C1 segment of cervical spinal cord (tissue), 14 donors: ENCODE measurements around the gene CPLX1.
"Not testable (repeated sequence)": the region's sequence is repeated elsewhere in the genome, so short reads cannot be mapped to it uniquely, and the experiment has no call there.

Experiments
- DNase-seq, 14 donors: peaks; one replicate each; lab custom pipeline; 2025; lab: John Stamatoyannopoulos, UW

The CPLX1 gene

GRCh38 chr4:779555-779954 is 46.4 kb downstream of the CPLX1 start:
- no peak for DNase-seq

DNA sequence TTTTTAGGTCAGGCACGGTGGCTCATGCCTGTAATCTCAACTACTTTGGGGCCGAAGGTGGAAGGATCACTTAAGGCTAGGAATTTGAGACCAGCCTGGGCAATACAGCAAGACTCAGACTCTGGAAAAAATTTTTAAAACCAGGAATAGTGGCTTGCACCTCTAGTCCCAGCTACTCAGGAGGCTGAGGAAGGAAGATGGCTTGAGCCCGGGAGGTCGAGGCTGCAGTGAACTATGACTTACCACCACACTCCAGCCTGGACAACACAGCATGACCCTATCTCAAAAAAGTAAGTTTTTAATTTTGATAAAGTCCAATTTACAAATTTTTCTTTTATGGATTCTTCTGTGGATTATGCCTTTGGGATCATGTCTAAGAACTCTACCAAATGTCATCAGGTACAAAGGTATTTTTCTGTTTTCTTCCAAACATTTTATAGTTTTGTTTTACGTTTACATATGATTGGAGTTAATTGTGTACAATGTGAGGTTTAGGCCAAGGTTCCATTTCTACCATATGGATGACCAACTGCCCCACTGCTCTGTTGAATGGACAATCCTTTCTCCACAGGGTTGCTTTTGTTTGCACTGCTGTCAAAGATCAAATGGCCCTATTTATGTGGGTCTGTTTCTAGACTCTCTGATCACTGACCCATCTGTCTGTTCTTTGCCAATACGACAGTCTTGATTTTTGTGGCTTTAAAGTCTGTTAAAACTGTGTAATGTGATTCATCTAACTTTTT is 48.2 kb downstream of the CPLX1 start:
- no peak for DNase-seq

DNA sequence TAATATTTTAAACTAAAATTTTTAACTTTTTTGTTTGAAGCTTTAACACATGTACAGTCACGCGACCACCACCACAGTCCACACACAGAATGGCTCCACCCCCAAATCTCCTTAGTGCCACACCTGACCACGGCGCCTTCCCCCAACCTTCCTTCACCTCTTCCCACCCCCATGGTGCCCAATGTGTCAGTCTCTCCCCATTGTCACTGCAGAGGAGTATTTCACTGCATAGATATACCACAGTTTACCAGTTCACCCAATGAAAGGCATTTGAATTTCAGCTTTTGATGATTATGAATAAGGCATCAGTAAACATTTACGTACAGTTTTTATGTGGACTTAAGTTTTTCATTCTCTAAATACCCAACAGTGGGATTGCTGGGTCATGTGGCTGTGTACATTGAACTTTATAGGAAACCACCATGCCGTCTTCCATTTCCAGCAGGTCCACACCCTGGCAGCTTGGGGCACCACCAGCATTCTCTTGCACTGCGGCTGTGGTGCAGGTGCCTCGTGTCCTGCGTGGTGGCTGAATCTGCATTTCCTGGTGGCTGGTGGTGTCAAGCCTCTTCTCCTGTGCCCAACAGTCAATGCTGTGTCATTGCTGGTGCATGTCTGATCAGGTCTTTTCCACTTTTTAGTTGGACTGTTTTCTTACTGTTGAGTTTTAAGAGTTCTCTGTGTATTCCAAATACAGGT is 49.0 kb downstream of the CPLX1 start:
- no peak for DNase-seq

DNA sequence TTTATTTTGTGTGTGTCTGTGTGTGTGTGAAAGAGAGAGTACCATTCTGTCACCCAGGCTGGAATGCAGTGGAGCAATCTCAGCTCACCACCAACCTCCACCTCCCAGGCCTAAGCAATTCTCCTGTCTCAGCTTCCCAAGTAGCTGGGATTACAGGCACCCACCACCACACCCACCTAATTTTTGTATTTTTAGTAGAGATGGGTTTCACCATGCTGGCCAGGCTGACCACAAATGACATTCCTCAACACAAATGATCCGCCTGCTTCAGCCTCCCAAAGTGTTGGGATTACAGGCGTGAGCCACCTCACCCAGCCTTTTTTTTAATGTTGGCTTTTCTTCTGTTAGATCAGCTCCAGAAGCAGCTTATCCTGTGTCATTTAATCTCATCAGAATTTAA is 50.4 kb downstream of the CPLX1 start:
- DNase-seq = not testable (repeated sequence)

DNA sequence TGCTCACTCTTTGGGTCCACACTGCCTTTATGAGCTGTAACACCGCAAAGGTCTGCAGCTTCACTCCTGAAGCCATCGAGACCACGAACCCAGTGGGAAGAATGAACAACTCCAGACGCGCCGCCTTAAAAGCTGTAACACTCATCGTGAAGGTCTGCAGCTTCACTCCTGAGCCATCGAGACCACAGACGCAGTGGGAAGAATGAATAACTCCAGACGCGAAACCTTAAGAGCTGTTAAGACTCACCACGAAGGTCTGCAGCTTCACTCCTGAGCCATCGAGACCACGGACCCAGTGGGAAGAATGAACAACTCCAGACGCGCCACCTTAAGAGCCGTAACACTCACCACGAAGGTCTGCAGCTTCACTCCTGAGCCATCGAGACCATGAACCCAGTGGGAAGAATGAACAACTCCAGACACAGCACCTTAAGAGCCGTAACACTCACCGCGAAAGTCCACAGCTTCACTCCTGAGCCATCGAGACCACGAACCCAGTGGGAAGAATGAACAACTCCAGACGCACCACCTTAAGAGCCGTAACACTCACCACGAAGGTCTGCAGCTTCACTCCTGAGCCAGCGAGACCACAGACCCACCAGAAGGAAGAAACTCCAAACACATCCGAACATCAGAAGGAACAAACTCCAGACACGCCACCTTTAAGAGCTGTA is 51.4 kb downstream of the CPLX1 start:
- not testable (repeated sequence) for DNase-seq

GRCh38 chr4:773214-773613 is 52.7 kb downstream of the CPLX1 start:
- DNase-seq = no peak

DNA sequence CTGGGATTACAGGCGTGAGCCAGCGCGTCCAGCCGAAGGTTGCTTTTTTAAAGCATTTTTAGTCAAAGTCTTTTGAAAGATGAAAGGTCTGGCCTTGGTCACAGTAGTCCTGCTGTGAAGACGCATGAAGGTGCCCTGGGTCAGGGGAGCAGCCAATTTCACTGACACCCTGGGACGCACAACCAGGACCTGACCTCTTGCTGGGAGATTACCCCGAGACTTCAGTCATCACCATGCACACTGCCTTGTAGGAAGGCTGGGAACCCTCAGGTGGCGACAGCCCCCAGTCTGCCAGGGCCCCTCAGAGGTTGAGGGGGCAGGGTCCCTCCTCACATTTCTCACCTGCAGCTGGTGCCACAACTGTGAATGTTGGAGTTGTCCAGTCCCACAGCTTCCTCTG is 53.2 kb downstream of the CPLX1 start:
- DNase-seq = no peak

DNA sequence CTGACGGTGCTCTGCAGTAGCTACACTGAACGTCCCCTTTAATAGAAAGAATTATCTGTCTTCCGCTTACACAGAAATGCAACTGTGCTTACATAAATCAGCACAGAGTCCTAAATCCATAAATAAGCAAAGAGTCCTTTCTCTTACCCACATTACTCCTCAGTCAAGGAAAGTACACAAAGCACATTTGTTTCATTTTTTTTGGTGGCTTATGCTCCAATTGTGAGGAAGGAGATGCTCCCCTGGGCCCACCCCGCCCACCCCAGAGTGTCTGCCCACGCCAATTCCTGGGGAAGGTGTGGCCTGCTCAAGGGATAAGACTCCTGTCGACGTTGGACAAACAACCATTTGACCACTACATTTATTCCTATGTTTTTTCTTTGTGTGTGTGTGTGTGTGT is 53.8 kb downstream of the CPLX1 start:
- no peak for DNase-seq

GRCh38 chr4:771464-771863 is 54.5 kb downstream of the CPLX1 start:
- DNase-seq = no peak

GRCh38 chr4:770022-770421 is 55.9 kb downstream of the CPLX1 start:
- DNase-seq = no peak

DNA sequence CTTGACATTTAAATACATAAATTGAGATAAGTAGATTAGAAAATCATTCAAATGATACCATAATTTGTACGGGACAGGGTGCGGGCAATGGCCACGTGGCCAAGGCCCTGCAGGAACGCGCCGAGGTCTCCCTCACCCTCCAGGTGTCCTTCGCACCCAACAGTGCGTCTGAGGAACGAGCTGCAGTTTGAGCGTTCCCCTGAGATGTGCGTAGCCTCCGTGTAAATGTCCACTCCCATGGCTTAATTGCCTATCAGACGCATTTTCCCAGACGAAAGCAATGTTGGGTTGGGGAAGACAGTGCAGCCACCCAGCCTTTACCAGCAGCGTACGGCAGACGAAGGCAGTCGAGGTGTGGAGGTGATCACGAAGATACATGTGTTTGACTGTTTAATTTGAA is 56.4 kb downstream of the CPLX1 start:
- DNase-seq = no peak

DNA sequence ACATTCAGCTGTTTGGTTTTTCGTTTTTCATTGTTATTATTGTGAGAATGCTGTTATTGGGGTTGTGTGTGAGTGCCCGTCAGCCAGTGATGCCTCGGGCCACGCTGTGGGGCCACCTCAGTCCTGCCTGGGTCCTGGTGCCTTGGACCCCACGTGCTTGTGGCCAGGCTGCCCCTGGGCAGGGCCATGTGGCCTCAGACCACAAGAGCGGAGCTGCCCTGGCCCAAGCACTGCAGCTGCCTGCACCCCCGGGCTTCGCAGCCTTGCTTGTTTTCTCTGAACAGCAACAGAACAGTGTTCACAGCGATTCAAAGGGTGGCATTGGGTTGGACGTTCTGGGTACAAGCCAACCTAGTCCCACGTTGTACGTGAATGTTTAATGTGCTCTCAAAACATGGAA is 56.9 kb downstream of the CPLX1 start:
- DNase-seq = peak in 2 of 14 donors; percentile 8 to 20

DNA sequence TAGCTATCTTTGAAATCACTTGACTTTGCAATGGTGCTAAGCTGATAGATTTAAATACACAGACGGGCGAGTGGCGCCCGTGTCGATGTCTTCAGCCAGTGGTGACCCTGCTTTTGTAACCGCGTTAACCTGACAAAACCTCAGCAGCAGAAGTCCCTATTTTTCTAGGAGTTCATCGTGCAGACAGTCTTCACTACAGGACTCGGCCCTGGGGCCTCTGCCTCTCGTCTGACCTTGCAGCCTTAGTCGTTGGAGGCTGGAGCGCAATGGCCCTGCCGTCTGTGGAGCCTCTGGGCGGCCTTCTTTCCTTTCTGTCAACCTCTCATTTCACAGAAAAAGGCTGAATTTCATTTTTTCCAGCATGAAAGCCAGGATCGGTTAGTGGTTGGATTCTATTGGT is 57.9 kb downstream of the CPLX1 start:
- DNase-seq = no peak

DNA sequence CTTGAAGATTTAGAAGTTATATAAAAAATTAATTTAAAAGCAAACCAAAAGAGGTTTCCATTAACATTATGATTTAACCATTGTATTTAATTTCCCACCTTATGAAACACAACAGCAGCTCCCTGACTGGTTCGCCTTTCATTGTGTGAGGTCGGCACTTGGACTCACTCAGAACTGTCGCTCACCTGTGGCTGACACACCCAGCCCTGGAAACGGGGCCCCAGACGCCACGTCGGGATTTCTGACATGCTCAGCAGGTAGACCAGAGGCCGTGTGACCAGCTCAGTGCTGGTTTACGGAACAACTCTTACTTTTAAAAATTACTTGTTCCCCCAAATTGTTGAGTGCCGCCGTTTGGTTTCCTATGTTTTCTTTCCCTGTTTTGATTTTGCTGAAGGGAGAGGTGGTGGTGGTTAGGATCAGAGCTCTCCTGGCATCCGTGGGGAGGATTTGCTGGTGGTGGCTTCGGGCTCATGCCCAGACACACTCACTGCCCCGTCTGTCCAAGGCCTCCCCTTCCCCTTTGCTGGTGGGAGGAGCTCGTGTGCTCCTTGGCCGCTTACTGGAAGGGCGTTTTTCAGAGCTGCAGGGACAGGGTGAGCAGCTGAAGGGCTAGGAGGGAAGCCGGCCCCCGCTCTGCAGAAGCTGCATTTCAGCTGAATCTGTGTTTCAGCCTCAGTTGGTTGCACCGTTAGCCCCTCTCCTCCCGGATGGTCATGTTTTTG is 59.2 kb downstream of the CPLX1 start:
- DNase-seq = no peak

DNA sequence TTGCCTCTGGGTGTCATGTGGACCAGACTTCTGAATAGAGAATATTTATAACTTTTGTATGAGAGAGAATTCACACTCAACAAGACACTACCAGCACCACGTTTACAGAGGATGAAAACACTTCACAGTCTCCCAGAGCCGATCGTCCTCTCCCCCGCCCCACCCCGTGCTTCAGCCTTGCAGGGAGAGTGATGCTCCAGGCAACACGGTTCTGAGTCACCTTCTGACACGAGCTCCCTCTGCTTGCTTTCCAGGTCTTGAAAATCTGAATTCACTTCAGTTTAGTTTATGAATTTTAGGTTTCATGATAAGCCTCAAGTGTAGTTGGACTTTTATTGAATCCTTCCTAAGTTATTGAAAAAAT is 59.8 kb downstream of the CPLX1 start:
- DNase-seq = no peak

GRCh38 chr4:764405-765169 is 61.3 kb downstream of the CPLX1 start:
- no peak for DNase-seq

DNA sequence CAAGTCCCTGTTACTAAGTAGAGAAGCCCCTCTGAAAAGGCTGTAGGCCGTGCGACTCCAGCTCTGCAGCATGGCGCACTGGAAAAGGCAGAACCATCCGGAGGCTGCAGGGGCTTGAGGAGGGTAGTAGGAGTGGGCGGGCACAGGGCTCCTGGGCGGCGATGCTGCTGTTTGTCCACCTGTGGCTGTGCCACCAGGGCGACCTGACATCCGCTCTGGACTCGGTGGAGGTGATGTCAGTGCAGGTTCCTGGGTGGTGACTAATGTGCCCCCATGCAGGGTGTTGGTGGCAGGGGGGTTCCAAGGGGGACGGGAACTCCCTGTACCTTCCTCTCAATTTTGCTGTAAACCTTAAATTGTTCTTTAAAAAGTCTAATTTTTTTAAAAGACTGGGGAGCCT is 62.0 kb downstream of the CPLX1 start:
- no peak for DNase-seq

DNA sequence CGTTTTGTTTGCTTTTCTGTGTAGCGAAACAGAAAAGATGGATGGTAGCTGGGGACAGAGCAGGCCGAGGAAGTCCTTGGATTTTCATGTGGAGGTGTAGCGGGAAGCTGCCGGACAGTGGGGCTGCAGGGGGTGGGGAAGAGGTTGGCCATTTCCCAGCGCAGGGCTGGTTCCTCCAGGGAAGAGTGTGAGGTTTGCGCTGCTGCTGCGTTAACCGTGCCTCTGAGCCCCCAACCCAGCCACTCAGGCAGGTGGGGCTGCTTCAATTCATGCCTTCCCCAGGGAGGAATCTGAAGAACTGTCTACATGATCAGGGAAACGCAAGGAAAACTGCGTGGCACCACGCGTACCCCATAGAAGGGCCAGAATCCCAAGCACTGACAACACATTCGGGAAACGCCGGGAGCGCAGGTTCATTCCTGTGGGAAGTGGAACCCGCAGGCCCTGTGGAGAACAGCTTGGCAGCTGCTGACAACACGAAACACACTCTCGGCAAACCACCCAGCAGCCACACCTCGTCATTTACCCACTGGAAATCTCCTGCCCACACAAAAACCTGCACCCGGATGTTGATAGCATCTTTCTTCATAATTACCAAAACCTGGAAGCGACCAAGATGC is 62.6 kb downstream of the CPLX1 start:
- no peak for DNase-seq

DNA sequence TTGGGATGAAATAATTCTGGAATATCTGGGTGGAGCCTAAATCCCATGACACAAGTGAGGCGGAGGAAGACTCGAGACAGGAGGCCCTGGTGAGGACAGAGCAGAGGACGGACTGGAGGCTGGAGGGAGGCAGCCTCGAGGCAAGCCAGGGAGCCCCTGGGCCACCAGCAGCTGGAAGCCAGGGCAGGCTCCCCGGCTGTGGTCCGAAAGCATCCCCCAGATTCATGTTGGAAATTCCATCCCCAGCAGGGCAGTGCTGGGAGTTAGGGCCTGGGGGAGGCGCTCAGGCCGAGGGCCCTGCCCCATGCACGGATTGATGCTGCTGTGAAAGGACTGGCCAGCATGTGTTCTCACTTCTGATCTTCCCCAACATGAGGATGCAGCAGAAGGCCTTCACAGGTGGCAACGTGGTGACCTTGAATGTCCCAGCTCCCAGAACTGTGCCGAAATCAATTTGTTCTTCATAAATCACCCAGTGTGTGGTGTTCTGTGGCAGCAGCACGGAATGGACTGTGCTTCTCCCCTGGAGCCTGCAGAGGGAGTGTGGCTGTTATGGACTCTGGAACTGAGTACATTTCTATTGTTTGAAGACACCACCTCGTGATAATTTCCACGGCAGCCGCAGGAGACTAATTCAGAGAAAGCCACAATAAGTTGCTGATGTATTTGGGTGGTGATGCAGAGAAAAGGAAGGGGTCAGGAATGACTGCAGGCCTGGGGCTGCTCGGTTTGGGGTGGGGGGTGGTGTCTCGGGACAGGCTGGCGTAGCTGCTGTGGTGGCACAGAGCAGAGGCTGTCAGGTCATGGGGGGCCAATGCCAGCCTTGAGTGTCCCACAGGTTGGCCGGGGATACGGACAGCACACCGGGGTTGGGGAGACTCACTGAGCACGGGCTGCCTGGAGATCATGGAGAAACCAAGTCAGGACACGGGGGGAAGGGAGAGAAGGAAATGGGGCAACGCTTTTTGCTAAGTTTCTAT is 63.4 kb downstream of the CPLX1 start:
- peak in 1 of 14 donors; percentile 53 for DNase-seq

DNA sequence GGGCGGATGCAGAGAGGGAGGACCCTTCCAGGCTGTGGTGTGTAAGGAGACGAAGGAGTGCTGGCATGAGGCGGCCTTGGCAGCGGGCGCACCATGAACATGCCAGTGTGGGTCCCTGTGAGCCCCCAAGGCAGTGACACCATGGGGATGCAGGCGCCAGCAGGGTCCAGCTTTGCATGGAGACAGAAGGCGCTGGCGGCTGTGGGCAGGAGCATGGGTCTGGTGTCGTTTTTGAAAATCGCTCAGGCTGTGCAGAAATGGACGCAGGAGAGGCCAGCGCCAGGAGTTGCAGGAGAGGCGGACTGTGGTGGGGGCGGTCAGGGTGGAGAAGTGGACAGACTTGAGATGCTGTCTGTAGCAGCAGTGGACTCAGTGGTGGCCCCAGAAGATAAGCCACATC is 64.2 kb downstream of the CPLX1 start:
- no peak for DNase-seq
